ENCODE measurements around the gene MGMT.

GRCh38 chr10:129533281-129533680 is 66.2 kb downstream of the MGMT start:
- no peak for TF ChIP-seq EZH2 (IDR thresholded peaks at IDR 0.05; ENCODE audit: borderline replicate concordance, low read depth, low read length, severe bottlenecking)
- TF ChIP-seq, protein P1, sequence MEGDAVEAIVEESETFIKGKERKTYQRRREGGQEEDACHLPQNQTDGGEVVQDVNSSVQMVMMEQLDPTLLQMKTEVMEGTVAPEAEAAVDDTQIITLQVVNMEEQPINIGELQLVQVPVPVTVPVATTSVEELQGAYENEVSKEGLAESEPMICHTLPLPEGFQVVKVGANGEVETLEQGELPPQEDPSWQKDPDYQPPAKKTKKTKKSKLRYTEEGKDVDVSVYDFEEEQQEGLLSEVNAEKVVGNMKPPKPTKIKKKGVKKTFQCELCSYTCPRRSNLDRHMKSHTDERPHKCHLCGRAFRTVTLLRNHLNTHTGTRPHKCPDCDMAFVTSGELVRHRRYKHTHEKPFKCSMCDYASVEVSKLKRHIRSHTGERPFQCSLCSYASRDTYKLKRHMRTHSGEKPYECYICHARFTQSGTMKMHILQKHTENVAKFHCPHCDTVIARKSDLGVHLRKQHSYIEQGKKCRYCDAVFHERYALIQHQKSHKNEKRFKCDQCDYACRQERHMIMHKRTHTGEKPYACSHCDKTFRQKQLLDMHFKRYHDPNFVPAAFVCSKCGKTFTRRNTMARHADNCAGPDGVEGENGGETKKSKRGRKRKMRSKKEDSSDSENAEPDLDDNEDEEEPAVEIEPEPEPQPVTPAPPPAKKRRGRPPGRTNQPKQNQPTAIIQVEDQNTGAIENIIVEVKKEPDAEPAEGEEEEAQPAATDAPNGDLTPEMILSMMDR (IDR thresholded peaks at IDR 0.05; ENCODE audit: borderline replicate concordance, extremely low read depth, low read length, poor library complexity, severe bottlenecking), result no peak
